Smooth muscle cell (in vitro differentiated cells): ENCODE measurements around the gene TOR1B. TPM values are rescaled to one million over a fixed set of nuclear protein-coding genes. Genes with fewer than 3 reads are reported as not detected.

ENCODE experiments used
- DNase-seq: peaks from one replicate; lab custom pipeline; 2025; ENCODE audit not compliant: unreplicated experiment; lab: John Stamatoyannopoulos, UW
- H2AFZ ChIP-seq: fragments of 200-600 bp; sonication (generic); 2 replicates; pipeline ENCODE4 v1.6.0; 2016; ENCODE audit warnings: antibody characterized with exemption, low read depth, mild to moderate bottlenecking
- H3F3A ChIP-seq: fragments of 200-600 bp; sonication (generic); 2 replicates; pipeline ENCODE4 v1.6.0; 2017; ENCODE audit warnings: antibody characterized with exemption, low read depth
- H3K27ac ChIP-seq: fragments of 200-600 bp; sonication (generic); 2 replicates; pipeline ENCODE4 v1.5.1; 2016; ENCODE audit warnings: low read depth, mild to moderate bottlenecking
- H3K27me3 ChIP-seq: fragments of 200-600 bp; sonication (generic); 2 replicates; pipeline ENCODE4 v1.6.1; 2016; ENCODE audit warnings: low read depth, mild to moderate bottlenecking
- H3K36me3 ChIP-seq: fragments of 200-600 bp; sonication (generic); 2 replicates; pipeline ENCODE4 v1.5.1; 2016; ENCODE audit warnings: low read depth
- H3K4me1 ChIP-seq: fragments of 200-600 bp; sonication (generic); 2 replicates; pipeline ENCODE4 v1.5.1; 2016; ENCODE audit warnings: low read depth
- H3K4me2 ChIP-seq: fragments of 200-600 bp; sonication (generic); 2 replicates; pipeline ENCODE4 v1.6.0; 2016; ENCODE audit warnings: mild to moderate bottlenecking
- H3K4me3 ChIP-seq: fragments of 200-600 bp; sonication (generic); 2 replicates; pipeline ENCODE4 v1.5.1; 2016; ENCODE audit warnings: mild to moderate bottlenecking
- H3K79me2 ChIP-seq: fragments of 200-600 bp; sonication (generic); 2 replicates; pipeline ENCODE4 v1.6.0; 2016; ENCODE audit warnings: low read depth, mild to moderate bottlenecking
- H3K9ac ChIP-seq: fragments of 200-600 bp; sonication (generic); 2 replicates; pipeline ENCODE4 v1.6.0; 2016; ENCODE audit warnings: low read depth
- H3K9me3 ChIP-seq: fragments of 200-600 bp; sonication (generic); replicated peaks from 2 replicates; pipeline ENCODE4 v1.5.1; 2016; ENCODE audit warnings: low read depth
- H4K20me1 ChIP-seq: fragments of 200-600 bp; sonication (generic); 2 replicates; pipeline ENCODE4 v1.6.0; 2016; ENCODE audit warnings: low read depth
- whole genome bisulfite sequencing: methylation state at CpG from one replicate; pipeline ENCODE4 v1.1.7; 2016; ENCODE audit warnings: low lambda C conversion rate; 5-methylcytosine and 5-hydroxymethylcytosine counted together
- polyA plus RNA-seq: library from polyadenylated mRNA; unstranded; fragments of >200 nt; fragmentation: Nextera tagmentation; extraction: Ambion mirVana; gene quantifications from 2 replicates; pipeline ENCODE4 v1.2.1, GENCODE V29; 2016
- total RNA-seq: library from RNA; depleted of rRNA; stranded (reverse); fragments of >200 nt; gene quantifications from 2 replicates; pipeline ENCODE4 v1.2.3, GENCODE V29; 2014
- TF ChIP-seq, protein P1 (sequence below): fragments of 200-600 bp; sonication (generic); IDR thresholded peaks from 2 replicates; pipeline ENCODE4 v1.5.1; 2017; ENCODE audit warnings: borderline replicate concordance, mild to moderate bottlenecking, antibody characterized with exemption; ENCODE audit not compliant: insufficient read depth, poor library complexity, severe bottlenecking

Gene TOR1B
- total and polyA plus RNA-seq, 2 experiments from 2014 or later: 10.3 to 60.0 TPM

DNA sequence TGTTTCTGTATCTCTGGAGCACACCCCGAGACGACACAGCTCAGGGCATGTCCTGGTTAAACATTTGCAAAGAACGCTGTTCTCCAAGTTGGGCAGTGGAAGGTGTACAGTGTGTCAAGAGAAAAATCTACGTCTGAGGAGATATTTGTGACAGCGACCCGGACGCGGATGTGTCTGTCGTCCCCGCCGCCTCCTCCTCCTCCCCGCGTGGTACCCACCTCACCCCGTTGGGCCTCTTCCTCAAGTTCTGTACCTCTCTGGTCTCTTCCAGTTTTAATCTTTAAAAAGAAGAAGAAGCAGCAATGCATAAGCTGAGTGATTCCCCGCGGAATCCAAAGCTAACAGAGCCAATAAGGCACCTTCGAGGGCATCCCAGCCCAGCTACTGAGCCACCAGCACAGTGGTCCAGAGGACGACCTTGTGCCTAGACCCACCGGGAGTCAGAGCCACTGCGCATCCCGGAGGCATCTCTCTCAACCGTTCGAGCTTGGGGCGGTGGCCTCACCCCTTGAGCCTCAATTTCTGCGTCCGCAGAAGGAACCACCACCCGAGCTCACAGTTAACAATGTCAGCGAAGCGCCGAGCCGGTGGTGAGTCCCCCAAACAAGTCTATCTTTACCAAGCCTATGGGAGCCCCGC lies 31.6 kb downstream of the TOR1B start:
- H3K4me2 ChIP-seq: peak overlapping the region; percentile 93
- no peaks in the 10 kb centered on the region for H3K9me3 ChIP-seq
- DNase-seq: no peak
- H3K4me1 ChIP-seq: peaks cover 12% of the 10 kb centered on the region
- no peaks in the 10 kb centered on the region for H3K27me3 ChIP-seq
- 5% methylated on average over 32 of the region's 32 CpGs for WGBS
- peaks cover 13% of the 10 kb centered on the region for H4K20me1 ChIP-seq
- peaks cover 34% of the 10 kb centered on the region for H3K79me2 ChIP-seq
- TF ChIP-seq, protein P1, sequence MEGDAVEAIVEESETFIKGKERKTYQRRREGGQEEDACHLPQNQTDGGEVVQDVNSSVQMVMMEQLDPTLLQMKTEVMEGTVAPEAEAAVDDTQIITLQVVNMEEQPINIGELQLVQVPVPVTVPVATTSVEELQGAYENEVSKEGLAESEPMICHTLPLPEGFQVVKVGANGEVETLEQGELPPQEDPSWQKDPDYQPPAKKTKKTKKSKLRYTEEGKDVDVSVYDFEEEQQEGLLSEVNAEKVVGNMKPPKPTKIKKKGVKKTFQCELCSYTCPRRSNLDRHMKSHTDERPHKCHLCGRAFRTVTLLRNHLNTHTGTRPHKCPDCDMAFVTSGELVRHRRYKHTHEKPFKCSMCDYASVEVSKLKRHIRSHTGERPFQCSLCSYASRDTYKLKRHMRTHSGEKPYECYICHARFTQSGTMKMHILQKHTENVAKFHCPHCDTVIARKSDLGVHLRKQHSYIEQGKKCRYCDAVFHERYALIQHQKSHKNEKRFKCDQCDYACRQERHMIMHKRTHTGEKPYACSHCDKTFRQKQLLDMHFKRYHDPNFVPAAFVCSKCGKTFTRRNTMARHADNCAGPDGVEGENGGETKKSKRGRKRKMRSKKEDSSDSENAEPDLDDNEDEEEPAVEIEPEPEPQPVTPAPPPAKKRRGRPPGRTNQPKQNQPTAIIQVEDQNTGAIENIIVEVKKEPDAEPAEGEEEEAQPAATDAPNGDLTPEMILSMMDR: no peak
- H3K4me3 ChIP-seq: peak overlapping the region; percentile 75
- peak overlapping the region; percentile 97 for H3K9ac ChIP-seq
- H3F3A ChIP-seq: peaks cover 16% of the 10 kb centered on the region
- H2AFZ ChIP-seq: peak overlapping the region; percentile 79
- peak overlapping the region; percentile 48 for H3K27ac ChIP-seq
- H3K36me3 ChIP-seq: peaks cover 9% of the 10 kb centered on the region

DNA sequence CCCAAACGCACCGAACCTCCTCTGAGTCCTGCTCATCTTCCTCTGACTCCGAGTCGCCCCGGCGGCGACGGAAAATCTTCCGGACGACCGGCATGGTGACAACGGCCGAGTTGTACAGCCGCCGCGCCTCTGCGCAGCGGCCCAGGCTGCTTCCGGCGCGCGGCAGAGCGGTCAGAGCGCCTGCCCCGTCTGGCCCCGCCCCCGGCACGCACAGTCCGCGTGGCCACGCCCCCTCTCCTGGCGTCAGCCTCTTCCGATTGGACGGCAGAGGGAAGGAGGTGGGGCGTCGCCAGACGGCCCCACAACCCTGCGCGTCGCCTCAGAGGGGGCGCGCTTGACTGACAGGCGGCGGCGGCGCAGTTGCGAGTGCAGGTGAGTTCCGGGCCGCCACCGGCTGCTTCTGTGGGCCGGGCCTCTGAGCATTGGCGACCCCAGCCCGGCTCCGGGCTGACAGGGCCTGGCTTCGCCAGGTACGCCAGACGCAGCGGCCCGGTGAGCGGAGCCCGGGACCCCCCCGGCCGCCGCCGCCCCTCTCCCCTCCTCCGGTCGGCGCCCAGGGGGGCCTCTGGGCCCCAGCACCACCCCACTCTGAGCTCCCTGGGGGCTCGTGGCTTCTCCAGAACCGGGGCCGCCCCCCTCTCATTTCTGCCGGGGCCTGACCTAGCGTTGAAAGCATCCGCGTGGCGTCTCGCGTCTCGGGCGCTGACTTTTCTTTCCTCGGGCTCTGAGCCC lies 32.3 kb downstream of the TOR1B start, which contains the start of the genes C9orf78 and USP20:
Gene C9orf78 (minus strand): TSS at position 148 of the 732 bp plus-strand sequence. CDS start 54 bp downstream, at position 94.
Gene USP20 (plus strand): TSS at position 331 of the 732 bp plus-strand sequence. CDS start 17,098 bp downstream, outside the sequence.
- Histone ChIP-seq H3K9ac (peak within 1 kb of the TSS; percentile 97), H3K9me3 (no peaks in the 10 kb centered on the region), H3F3A (peaks cover 16% of the 10 kb centered on the region), H3K4me2 (peak within 1 kb of the TSS; percentile 93), H4K20me1 (peaks cover 20% of the 10 kb centered on the region), H3K27ac (peak within 1 kb of the TSS; percentile 75), H2AFZ (peak within 1 kb of the TSS; percentile 90), H3K36me3 (peaks cover 9% of the 10 kb centered on the region), H3K27me3 (no peaks in the 10 kb centered on the region), H3K79me2 (peaks cover 37% of the 10 kb centered on the region), H3K4me1 (peaks cover 12% of the 10 kb centered on the region), H3K4me3 (peak within 1 kb of the TSS; percentile 75)
- DNase-seq: peak; percentile 84
- WGBS: 1% methylated on average over 63 of the region's 81 CpGs
- TF ChIP-seq, protein P1: no peak

DNA sequence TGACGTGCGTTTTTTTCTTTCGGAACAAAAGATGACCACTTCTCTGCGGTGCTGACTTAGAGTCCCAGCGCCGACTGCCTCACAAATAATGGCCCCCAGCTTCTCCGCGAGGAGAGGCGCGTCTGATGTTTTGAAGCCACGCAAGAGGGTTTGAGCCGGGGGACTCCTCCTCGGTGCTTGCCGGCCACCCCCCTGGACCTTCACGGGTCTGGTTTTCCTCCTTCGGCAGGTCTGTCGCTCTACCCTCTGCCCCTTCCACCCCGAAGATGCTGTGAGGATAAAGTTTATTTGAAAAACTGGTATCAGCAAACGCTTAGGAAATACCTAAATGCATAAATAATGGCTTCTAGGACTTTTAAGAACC lies 32.9 kb downstream of the TOR1B start:
- Histone ChIP-seq H3K9ac (peak overlapping the region; percentile 97), H3K4me2 (peak overlapping the region; percentile 93), H3K9me3 (no peaks in the 10 kb centered on the region), H3K4me3 (peak overlapping the region; percentile 75), H3K27me3 (no peaks in the 10 kb centered on the region), H2AFZ (peak overlapping the region; percentile 90), H3F3A (peaks cover 16% of the 10 kb centered on the region), H3K4me1 (peaks cover 12% of the 10 kb centered on the region), H3K79me2 (peaks cover 39% of the 10 kb centered on the region), H4K20me1 (peaks cover 24% of the 10 kb centered on the region), H3K27ac (peak overlapping the region; percentile 75), H3K36me3 (peaks cover 9% of the 10 kb centered on the region)
- no peak for DNase-seq
- TF ChIP-seq, protein P1: no peak
- WGBS: 2% methylated on average over 19 of the region's 19 CpGs
